Esophagus (tissue), 2 donors: ENCODE measurements around the gene MYRIP. TPM values are rescaled to one million over a fixed set of nuclear protein-coding genes. Genes with fewer than 3 reads are reported as not detected.

Experiments
- H3K27ac ChIP-seq, 2 donors: one replicate each; pipeline ENCODE4 v1.5.1; 2013; ENCODE audit warnings: low read depth in 2 of 2, mild to moderate bottlenecking in 2 of 2, inconsistent platforms in 1 of 2, low read length in 1 of 2, moderate library complexity in 1 of 2
- H3K27me3 ChIP-seq, 2 donors: one replicate each; pipeline ENCODE4 v1.6.1; 2013; ENCODE audit warnings: low read length in 2 of 2, control low read depth in 1 of 2, mild to moderate bottlenecking in 1 of 2; ENCODE audit not compliant: insufficient read depth in 2 of 2, control insufficient read depth in 1 of 2
- H3K36me3 ChIP-seq, 2 donors: one replicate each; pipeline ENCODE4 v1.6.1; 2013; ENCODE audit warnings: low read length in 1 of 2; ENCODE audit not compliant: control insufficient read depth in 2 of 2, insufficient read depth in 2 of 2
- H3K4me1 ChIP-seq, 2 donors: one replicate each; pipeline ENCODE4 v1.6.1; 2013; ENCODE audit warnings: low read length in 1 of 2; ENCODE audit not compliant: control insufficient read depth in 2 of 2, insufficient read depth in 2 of 2
- H3K4me3 ChIP-seq, 2 donors: one replicate each; pipeline ENCODE4 v1.5.1; 2013; ENCODE audit warnings: low read length in 2 of 2, mild to moderate bottlenecking in 2 of 2, low read depth in 1 of 2, moderate library complexity in 1 of 2
- H3K9me3 ChIP-seq, 2 donors: one replicate each; pipeline ENCODE4 v1.6.1; 2013; ENCODE audit warnings: mild to moderate bottlenecking in 2 of 2, low read depth in 1 of 2, low read length in 1 of 2, moderate library complexity in 1 of 2; ENCODE audit not compliant: control insufficient read depth in 2 of 2, insufficient read depth in 1 of 2
- WGBS, 2 donors: extraction: QIAGEN DNeasy Blood & Tissue Kit; methylation state at CpG; one replicate each; pipeline ENCODE4 v1.1.7; 2013; 5-methylcytosine and 5-hydroxymethylcytosine counted together
- polyA plus RNA-seq, 2 donors: library from polyadenylated mRNA; stranded (reverse); fragments of 200-250 nt; gene quantifications; one replicate each; pipeline ENCODE4 v1.2.3, GENCODE V29; 2013
- donor health status: healthy with polysubstance abuse.
- donor health status: Bipolar disorder and iron deficiency.

Gene MYRIP
- polyA plus RNA-seq, 2 donors = 0.29 to 0.55 TPM

DNA sequence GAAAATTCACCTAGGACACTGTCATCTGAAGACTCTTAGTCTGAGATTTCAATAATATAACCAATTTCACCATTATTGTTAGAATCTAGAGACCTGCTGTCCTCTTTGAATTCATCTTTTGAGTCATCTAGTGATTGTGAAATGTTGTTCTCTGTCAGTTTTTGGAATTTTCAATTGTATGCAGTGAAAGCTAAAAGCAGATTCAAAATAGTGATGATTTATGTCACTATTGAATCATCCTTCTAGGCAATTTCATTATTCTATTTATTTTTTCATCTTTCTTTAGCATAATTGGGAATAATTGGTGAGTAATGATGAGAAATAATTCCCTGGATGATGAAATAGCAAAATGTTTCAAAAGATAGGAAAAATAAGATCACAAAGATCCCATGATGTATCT is 398.4 kb downstream of the MYRIP start:
- Histone ChIP-seq H3K27ac (no peak overlapping the region), H3K27me3 (no peaks in the 10 kb centered on the region), H3K4me3 (no peak overlapping the region), H3K4me1 (no peaks in the 10 kb centered on the region), H3K36me3 (peaks cover 0 to 3% of the 10 kb centered on the region in 2 donors), H3K9me3 (no peaks in the 10 kb centered on the region)

DNA sequence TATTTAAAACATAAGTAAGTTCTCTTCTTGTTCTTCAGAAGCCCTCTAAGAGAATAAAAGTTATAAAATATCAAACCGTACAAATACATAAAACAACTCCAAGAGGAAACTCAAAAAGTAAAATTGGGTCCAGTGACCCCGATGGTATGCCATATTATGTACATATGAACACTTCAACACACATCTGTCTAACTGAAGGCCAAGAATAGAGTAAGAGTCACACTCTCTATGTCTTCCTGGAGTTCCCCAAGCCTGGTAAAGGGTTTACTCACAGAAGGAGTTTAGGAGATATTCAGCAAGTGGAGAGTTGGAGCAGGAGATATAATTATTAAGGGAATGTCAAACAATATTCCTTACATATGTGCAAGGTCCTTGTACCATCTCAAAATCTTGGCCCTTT is 398.8 kb downstream of the MYRIP start:
- Histone ChIP-seq H3K4me3 (no peak overlapping the region), H3K36me3 (peaks cover 0 to 3% of the 10 kb centered on the region in 2 donors), H3K9me3 (no peaks in the 10 kb centered on the region), H3K27ac (no peak overlapping the region), H3K27me3 (no peaks in the 10 kb centered on the region), H3K4me1 (no peaks in the 10 kb centered on the region)
- WGBS, 2 donors = 93% methylated on average over 2 of the region's 2 CpGs

DNA sequence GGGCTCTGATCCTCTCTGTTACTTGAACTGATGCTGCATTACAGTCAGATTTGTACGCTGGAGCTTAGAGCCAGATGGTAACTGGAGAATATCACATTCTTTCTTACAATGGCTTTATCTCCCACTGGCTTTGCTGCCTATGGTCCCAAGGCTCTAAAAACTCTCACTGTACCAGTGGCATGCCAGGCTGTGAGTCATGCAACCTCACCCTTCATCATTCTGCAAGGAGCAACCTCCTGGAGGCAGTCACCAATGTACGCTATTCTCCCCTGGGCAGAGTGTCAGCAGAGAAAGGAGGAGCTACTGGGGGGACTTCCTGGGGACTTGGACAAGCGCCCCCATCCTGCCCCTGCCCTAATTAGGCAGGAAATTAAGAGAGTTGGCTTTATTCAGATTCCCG is 402.2 kb downstream of the MYRIP start:
- Histone ChIP-seq H3K27ac (no peak overlapping the region), H3K36me3 (peaks cover 0 to 3% of the 10 kb centered on the region in 2 donors), H3K4me1 (no peaks in the 10 kb centered on the region), H3K27me3 (no peaks in the 10 kb centered on the region), H3K9me3 (no peaks in the 10 kb centered on the region), H3K4me3 (no peak overlapping the region)
- WGBS, 2 donors = 79 to 81% methylated on average over 4 of the region's 4 CpGs

DNA sequence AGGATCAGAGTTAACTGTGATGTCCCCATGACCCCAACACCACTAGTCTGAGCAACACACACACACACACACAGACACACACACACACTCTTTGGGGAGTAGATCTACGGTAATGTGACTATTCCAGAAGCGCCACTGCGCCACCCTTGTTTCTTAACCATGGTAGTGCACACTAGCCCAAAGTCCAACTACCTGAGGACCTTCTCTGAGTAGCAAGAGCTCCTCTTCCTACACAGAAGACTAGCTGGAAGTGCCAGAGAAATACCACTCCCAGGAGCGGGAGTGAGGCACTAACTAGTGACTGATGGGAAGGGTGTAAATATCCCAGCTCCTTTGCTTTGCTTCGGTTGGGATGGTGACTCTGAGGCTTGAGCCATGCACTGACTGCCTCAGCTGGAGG is 404.1 kb downstream of the MYRIP start:
- Histone ChIP-seq H3K4me1 (no peaks in the 10 kb centered on the region), H3K27ac (no peak overlapping the region), H3K27me3 (no peaks in the 10 kb centered on the region), H3K9me3 (no peaks in the 10 kb centered on the region), H3K4me3 (no peak overlapping the region), H3K36me3 (peaks cover 0 to 3% of the 10 kb centered on the region in 2 donors)
- 68 to 73% methylated on average over 5 of the region's 5 CpGs for whole genome bisulfite sequencing, 2 donors

DNA sequence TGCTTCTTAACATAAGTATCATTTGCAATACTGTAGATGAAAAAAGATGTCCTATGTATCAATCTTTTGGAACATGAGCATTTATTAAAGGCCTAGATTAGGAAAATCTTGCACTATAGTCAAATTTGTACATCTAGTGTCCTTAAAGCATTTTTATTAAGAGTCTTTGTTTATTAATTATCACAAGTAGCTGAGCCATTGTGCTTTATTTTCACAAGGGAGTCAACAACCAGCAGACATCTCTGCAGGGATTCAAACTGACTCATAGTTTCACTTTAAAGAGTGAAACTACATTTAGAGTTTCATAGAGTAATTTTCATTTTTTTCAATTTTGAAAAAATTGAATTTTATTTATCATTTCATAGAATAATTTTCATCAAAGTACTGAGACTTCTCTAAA is 405.6 kb downstream of the MYRIP start:
- no peaks in the 10 kb centered on the region for H3K9me3 ChIP-seq
- no peaks in the 10 kb centered on the region for H3K4me1 ChIP-seq
- no peak overlapping the region for H3K4me3 ChIP-seq
- H3K27ac ChIP-seq = no peak overlapping the region
- no peaks in the 10 kb centered on the region for H3K27me3 ChIP-seq
- peaks cover 0 to 3% of the 10 kb centered on the region in 2 donors for H3K36me3 ChIP-seq

DNA sequence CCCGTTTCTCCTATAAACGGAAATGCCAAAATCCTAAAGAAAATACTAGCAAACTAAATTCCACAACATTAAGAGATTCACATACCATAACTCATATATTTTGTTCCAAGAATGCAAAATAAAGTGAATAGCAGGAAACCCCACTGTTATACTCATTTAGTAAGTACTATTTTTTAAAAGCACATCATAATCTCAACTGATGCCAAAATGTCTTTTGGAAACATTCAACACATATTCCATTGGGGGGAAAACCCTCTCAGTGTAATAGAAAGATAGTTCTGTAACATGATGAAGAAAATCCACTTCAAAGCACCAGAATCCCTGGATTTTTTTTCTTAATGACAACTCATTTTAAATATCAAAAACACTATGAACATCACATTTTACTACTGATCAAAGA is 407.1 kb downstream of the MYRIP start:
- WGBS, 2 donors = 76 to 81% methylated on average over 2 of the region's 2 CpGs
- no peaks in the 10 kb centered on the region for H3K9me3 ChIP-seq
- no peaks in the 10 kb centered on the region for H3K4me1 ChIP-seq
- no peaks in the 10 kb centered on the region for H3K27me3 ChIP-seq
- H3K27ac ChIP-seq = no peak overlapping the region
- H3K36me3 ChIP-seq = peaks cover 0 to 1% of the 10 kb centered on the region in 2 donors
- H3K4me3 ChIP-seq = no peak overlapping the region

DNA sequence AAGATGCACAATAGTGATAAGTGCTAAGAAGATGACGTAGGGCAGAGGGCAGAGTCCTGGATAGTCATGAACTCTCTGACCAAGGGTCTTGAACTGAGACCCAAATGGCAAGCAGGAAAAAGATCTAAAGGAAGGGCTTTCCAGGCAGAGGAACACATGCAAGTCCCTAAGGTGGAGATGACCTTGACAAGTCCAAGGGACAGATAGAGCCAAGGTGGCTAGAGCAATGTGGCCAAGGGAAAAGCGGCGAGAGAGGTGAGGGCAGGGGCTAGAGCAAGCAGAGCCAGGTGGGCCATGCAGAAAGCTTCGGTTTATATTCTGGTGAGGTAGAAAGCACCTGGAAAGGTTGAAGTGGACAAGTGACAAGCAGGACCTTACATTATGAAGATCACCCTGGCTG is 414.4 kb downstream of the MYRIP start:
- Histone ChIP-seq H3K27ac (no peak overlapping the region), H3K27me3 (no peaks in the 10 kb centered on the region)

DNA sequence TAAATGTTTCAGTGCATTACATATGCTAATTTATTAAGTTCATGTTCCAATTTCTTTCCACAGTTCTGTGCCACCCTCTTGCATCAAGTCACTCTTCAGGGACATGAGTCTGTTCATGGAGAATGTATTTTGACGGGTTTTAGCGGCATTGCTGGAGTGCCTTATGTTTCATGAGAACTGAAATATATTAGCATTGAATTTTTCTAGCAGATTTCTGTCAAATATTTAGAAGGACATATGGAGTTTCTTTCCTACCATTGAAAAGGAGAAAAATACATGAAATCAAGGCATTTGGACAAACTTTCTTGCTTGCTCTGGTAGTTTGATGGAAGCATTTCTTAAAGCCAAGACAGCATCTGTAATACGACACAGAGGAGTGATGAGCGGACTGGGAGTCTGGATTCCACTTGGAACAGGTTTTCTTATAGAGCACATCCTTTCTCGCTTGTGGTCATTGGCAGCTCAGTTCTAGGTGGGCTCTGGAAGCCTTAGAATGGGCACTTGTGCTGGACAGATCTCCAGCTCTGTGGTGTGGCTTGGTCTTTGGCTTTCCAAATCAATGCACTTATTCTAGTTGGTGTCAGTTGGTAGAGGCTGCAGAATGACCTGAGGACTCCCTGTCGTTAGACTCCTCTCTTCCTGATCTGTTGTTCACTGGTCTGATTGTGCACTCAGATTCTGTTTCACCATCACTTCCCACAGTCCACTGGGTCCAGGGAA is 415.5 kb downstream of the MYRIP start:
- Histone ChIP-seq H3K4me3 (no peak overlapping the region), H3K27me3 (no peaks in the 10 kb centered on the region), H3K9me3 (no peaks in the 10 kb centered on the region), H3K36me3 (no peaks in the 10 kb centered on the region), H3K27ac (no peak overlapping the region), H3K4me1 (no peaks in the 10 kb centered on the region)
- WGBS, 2 donors = 95 to 96% methylated on average over 6 of the region's 6 CpGs

More for the DNA sequence above, 414.4 kb downstream of the MYRIP start:
- H3K4me1 ChIP-seq = no peaks in the 10 kb centered on the region
- 95 to 97% methylated on average over 4 of the region's 4 CpGs for WGBS, 2 donors
- H3K9me3 ChIP-seq = no peaks in the 10 kb centered on the region
- H3K4me3 ChIP-seq = no peak overlapping the region
- H3K36me3 ChIP-seq = no peaks in the 10 kb centered on the region

DNA sequence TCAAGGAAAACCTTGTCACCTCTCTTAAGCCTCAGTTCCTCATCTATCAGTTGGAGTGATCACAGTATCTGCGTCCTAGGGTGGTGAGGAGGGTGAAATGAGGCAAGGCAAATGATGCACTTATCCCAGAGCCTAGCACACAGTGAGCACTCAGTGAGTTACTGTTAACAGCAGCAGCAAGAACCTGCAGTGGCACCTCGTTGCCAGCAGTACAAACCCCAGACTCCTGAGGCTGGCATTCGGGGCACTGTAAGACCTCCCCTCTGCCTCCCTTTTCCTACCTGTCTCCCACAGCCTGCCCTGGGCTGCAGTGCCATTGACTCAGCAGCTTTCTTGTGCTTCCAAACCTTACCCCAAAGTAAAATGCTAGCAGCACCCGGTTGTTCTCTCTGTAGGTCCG is 417.2 kb downstream of the MYRIP start:
- Histone ChIP-seq H3K27ac (no peak overlapping the region), H3K36me3 (no peaks in the 10 kb centered on the region), H3K9me3 (no peaks in the 10 kb centered on the region), H3K27me3 (no peaks in the 10 kb centered on the region), H3K4me3 (no peak overlapping the region), H3K4me1 (no peaks in the 10 kb centered on the region)
- WGBS, 2 donors = 83 to 85% methylated on average over 5 of the region's 5 CpGs

DNA sequence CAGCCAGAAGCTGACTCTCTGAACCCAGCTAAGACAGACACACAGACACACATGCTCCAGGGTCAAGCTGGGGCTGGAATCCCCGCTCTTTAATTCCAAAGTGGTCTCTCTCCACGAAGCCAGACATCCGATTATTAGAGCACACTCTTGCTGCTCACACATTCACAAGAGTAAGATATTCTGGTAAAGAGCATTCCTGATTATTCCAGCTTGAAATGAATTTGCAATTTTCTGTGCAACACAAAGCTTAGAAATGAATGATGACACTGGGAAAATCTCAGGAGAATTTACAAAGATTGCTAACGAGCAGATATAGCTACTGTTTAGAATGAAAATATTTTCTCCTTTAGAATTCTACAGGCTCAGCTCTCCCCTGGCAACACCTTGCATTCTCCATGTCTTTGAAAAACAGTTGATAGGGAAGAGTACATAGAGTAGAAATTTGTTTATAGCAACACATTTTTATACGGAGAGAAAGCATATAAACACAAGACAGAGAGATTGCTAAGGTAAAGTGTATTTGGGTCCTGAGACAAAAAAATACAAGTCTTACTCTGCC is 419.5 kb downstream of the MYRIP start:
- Histone ChIP-seq H3K9me3 (no peaks in the 10 kb centered on the region), H3K27ac (no peak overlapping the region), H3K4me3 (no peak overlapping the region), H3K36me3 (no peaks in the 10 kb centered on the region), H3K27me3 (no peaks in the 10 kb centered on the region), H3K4me1 (no peaks in the 10 kb centered on the region)
- WGBS, 2 donors = 79 to 83% methylated on average over 5 of the region's 5 CpGs
